CD14-positive monocyte (primary cell): ENCODE results near the gene R3HDM2. TPM values are rescaled to one million over a fixed set of nuclear protein-coding genes. Genes with fewer than 3 reads are reported as not detected.

ENCODE experiments used
- DNase-seq, 3 donors: peaks; one replicate each; pipeline ENCODE4 v3.0.0-alpha.2; 2011 to 2022
- H2AFZ ChIP-seq: 2 replicates; pipeline ENCODE4 v1.6.0; 2012; ENCODE audit warnings: mild to moderate bottlenecking, low read depth, low read length, inconsistent platforms; ENCODE audit not compliant: insufficient read depth, poor library complexity, severe bottlenecking
- H3K27ac ChIP-seq, 2 donors: 1 replicate in 1 of 2; 2 replicates in 1 of 2; pipeline ENCODE4 v1.5.1; 2012 to 2013; ENCODE audit warnings: low read length in 2 of 2, control low read depth in 1 of 2, inconsistent platforms in 1 of 2, low read depth in 1 of 2, mild to moderate bottlenecking in 1 of 2
- H3K27me3 ChIP-seq, 2 donors: one replicate each; pipeline versions ENCODE4 v1.6.0 to v1.6.1; 2011 to 2013; ENCODE audit warnings: low read length in 2 of 2; ENCODE audit not compliant: control insufficient read depth in 2 of 2, insufficient read depth in 2 of 2
- H3K36me3 ChIP-seq, 2 donors: replicated peaks in 1 of 2; 1 replicate in 1 of 2; 2 replicates in 1 of 2; pipeline versions ENCODE4 v1.5.1 to v1.6.1; 2012 to 2013; ENCODE audit warnings: low read length in 2 of 2, control low read depth in 1 of 2, inconsistent platforms in 1 of 2, mild to moderate bottlenecking in 1 of 2; ENCODE audit not compliant: insufficient read depth in 2 of 2, control insufficient read depth in 1 of 2
- H3K4me1 ChIP-seq, 2 donors: 1 replicate in 1 of 2; 2 replicates in 1 of 2; pipeline versions ENCODE4 v1.5.1 to v1.6.1; 2012 to 2013; ENCODE audit warnings: low read length in 2 of 2, control low read depth in 1 of 2, inconsistent platforms in 1 of 2, mild to moderate bottlenecking in 1 of 2, moderate library complexity in 1 of 2; ENCODE audit not compliant: insufficient read depth in 2 of 2, control insufficient read depth in 1 of 2
- H3K4me2 ChIP-seq: replicated peaks from 2 replicates; pipeline ENCODE3; 2012; ENCODE audit warnings: low read length, moderate library complexity, mild to moderate bottlenecking; ENCODE audit not compliant: poor library complexity, severe bottlenecking; ENCODE audit errors: extremely low read depth
- H3K4me3 ChIP-seq, 3 experiments: fragments of 200-600 bp in 1 of 3; sonication (generic) in 1 of 3; replicated peaks in 1 of 3; 1 replicate in 2 of 3; 2 replicates in 1 of 3; pipeline ENCODE4 v1.5.1; 2011 to 2013; ENCODE audit warnings: low read length in 3 of 3, mild to moderate bottlenecking in 3 of 3, control low read depth in 2 of 3, low read depth in 2 of 3, inconsistent platforms in 1 of 3, moderate library complexity in 1 of 3
- H3K79me2 ChIP-seq: 2 replicates; pipeline ENCODE4 v1.6.0; 2012; ENCODE audit warnings: mild to moderate bottlenecking, control low read depth, inconsistent platforms, low read length, moderate library complexity; ENCODE audit not compliant: insufficient read depth
- H3K9ac ChIP-seq: 2 replicates; pipeline ENCODE4 v1.6.0; 2017; ENCODE audit warnings: low read length, mild to moderate bottlenecking; ENCODE audit not compliant: insufficient read depth, poor library complexity, severe bottlenecking
- H3K9me3 ChIP-seq, 2 donors: replicated peaks in 1 of 2; 1 replicate in 1 of 2; 2 replicates in 1 of 2; pipeline versions ENCODE4 v1.5.1 to v1.6.1; 2012 to 2013; ENCODE audit warnings: low read length in 2 of 2, control low read depth in 1 of 2; ENCODE audit not compliant: control insufficient read depth in 1 of 2, insufficient read depth in 1 of 2
- H4K20me1 ChIP-seq: 2 replicates; pipeline ENCODE4 v1.6.0; 2012; ENCODE audit warnings: mild to moderate bottlenecking, low read length, control low read depth, moderate library complexity; ENCODE audit not compliant: insufficient read depth
- H3K27ac Mint-ChIP-seq, 7 donors: one replicate each; pipeline ENCODE4 v1.8.0; 2020; ENCODE audit warnings: mild to moderate bottlenecking in 7 of 7, mixed read lengths in 7 of 7, moderate library complexity in 6 of 7, inconsistent platforms in 2 of 7
- H3K27me3 Mint-ChIP-seq, 3 donors: one replicate each; pipeline ENCODE4 v1.8.0; 2021 to 2022; ENCODE audit warnings: low read depth in 3 of 3, mild to moderate bottlenecking in 3 of 3, mixed read lengths in 3 of 3, moderate library complexity in 3 of 3, inconsistent platforms in 1 of 3
- H3K36me3 Mint-ChIP-seq, 2 donors: one replicate each; pipeline ENCODE4 v1.8.0; 2020; ENCODE audit warnings: mixed read lengths in 2 of 2, inconsistent platforms in 1 of 2, mild to moderate bottlenecking in 1 of 2
- H3K4me1 Mint-ChIP-seq: one replicate; pipeline ENCODE4 v1.8.0; 2020; ENCODE audit warnings: mild to moderate bottlenecking, mixed read lengths
- H3K4me3 Mint-ChIP-seq, 2 donors: one replicate each; pipeline ENCODE4 v1.8.0; 2020; ENCODE audit warnings: mild to moderate bottlenecking in 2 of 2, mixed read lengths in 2 of 2, moderate library complexity in 1 of 2
- H3K9me3 Mint-ChIP-seq, 7 donors: one replicate each; pipeline ENCODE4 v1.8.0; 2020 to 2022; ENCODE audit warnings: mixed read lengths in 7 of 7, mild to moderate bottlenecking in 6 of 7, moderate library complexity in 6 of 7, inconsistent platforms in 2 of 7
- CTCF ChIP-seq: fragments of 200-600 bp; IDR thresholded peaks from one replicate; pipeline ENCODE4 v1.8.0; 2022; ENCODE audit warnings: antibody characterized with exemption, mild to moderate bottlenecking
- WGBS: methylation state at CpG from one replicate; pipeline ENCODE4 v1.1.5; 2013; ENCODE audit warnings: missing lambda C conversion rate; ENCODE audit not compliant: insufficient coverage; 5-methylcytosine and 5-hydroxymethylcytosine counted together
- intact Hi-C, 2 donors: fragments of 100-400 bp; cut with micrococcal nuclease; formaldehyde crosslinking; loops; one replicate each; pipeline versions ENCODE4 v1.15.0 to v1.15.1; 2023
- polyA plus RNA-seq, 3 donors: library from polyadenylated mRNA; depleted of rRNA in 1 of 3; unstranded in 2 of 3; stranded (reverse) in 1 of 3; fragments of 300-500 nt in 2 of 3; fragments of >200 nt in 1 of 3; fragmentation: Illumina TruSeq in 2 of 3; gene quantifications; 1 replicate in 2 of 3; 2 replicates in 1 of 3; pipeline ENCODE4 v1.2.3, GENCODE V29; 2012 to 2021

The R3HDM2 gene
- polyA plus RNA-seq, 3 donors: 4.2 to 69.4 (median 7.3) TPM

- Histone ChIP-seq H3K9me3 (peaks cover 0 to 4% of the 10 kb centered on the region in 2 donors), H3K79me2 (no peaks in the 10 kb centered on the region), H3K4me3 (peak overlapping the region; percentile 18 to 75 (median 44)), H2AFZ (peak overlapping the region; percentile 61), H3K4me1 (peaks cover 42 to 59% of the 10 kb centered on the region in 2 donors), H4K20me1 (peaks cover 16% of the 10 kb centered on the region), H3K36me3 (peaks cover 0 to 4% of the 10 kb centered on the region in 2 donors), H3K9ac (peak overlapping the region; percentile 25), H3K4me2 (peak overlapping the region; percentile 89), H3K27me3 (peaks cover 15 to 26% of the 10 kb centered on the region in 2 donors), H3K27ac (no peak overlapping the region)
- H3K9me3 Mint-ChIP-seq: peaks cover 0 to 8% (median 1%) of the 10 kb centered on the region in 7 donors
- H3K27ac Mint-ChIP-seq: peak overlapping the region in 5 of 7 donors; percentile 60 to 86 (median 72)
- peak; percentile 89 for TF ChIP-seq CTCF
- WGBS: 0% methylated on average over 5 of the region's 28 CpGs
- peaks cover 7 to 10% of the 10 kb centered on the region in 2 donors for H3K36me3 Mint-ChIP-seq
- DNase-seq: peak; percentile 70 to 77 (median 71)
- peaks cover 57% of the 10 kb centered on the region for H3K4me1 Mint-ChIP-seq
- peaks cover 44 to 57% (median 48%) of the 10 kb centered on the region in 3 donors for H3K27me3 Mint-ChIP-seq
- peak overlapping the region; percentile 78 to 97 for H3K4me3 Mint-ChIP-seq
- intact Hi-C loops: loop anchor here in 1 of 2 donors (5.0 kb wide), 1 partner anchor 530 kb away; the partner anchor contains the start of gene SDR9C7
Measured at GRCh38 chr12:57462251-57462911, 31.5 kb upstream of the R3HDM2 start.

DNA sequence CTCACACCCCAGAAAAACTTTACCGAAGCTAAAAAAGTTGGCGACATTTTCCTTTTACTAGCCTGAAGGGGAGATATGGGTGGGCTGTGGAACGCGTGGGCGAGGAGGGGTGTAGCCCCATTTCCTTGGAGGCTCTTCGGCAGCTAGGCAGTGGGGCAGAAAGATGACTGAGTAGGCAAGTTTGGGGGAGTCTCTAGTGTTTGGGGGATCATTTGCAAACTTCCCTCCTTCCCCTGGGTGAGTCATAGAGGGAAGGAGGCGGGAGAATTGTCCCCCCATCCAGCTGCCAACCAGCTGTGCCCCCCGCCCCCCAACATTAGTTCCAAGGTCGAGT, 31.0 kb upstream of the R3HDM2 start:
- peak overlapping the region; percentile 61 for H2AFZ ChIP-seq

More for the DNA sequence above, 31.0 kb upstream of the R3HDM2 start:
- peak in 1 of 3 donors; percentile 43 for DNase-seq
- peaks cover 44 to 57% (median 48%) of the 10 kb centered on the region in 3 donors for H3K27me3 Mint-ChIP-seq
- H3K27me3 ChIP-seq: peaks cover 15 to 26% of the 10 kb centered on the region in 2 donors
- no peaks in the 10 kb centered on the region for H3K36me3 ChIP-seq
- H3K27ac ChIP-seq: no peak overlapping the region
- peaks cover 0 to 8% (median 1%) of the 10 kb centered on the region in 7 donors for H3K9me3 Mint-ChIP-seq
- peak overlapping the region; percentile 89 for H3K4me2 ChIP-seq
- peak overlapping the region in 3 of 7 donors; percentile 46 to 72 (median 64) for H3K27ac Mint-ChIP-seq
- H3K4me1 ChIP-seq: peaks cover 42 to 59% of the 10 kb centered on the region in 2 donors
- intact Hi-C loops: loop anchor here in 1 of 2 donors (5.0 kb wide), 1 partner anchor 530 kb away; the partner anchor contains the start of gene SDR9C7
- H3K9ac ChIP-seq: peak overlapping the region; percentile 25
- peaks cover 58% of the 10 kb centered on the region for H3K4me1 Mint-ChIP-seq
- H4K20me1 ChIP-seq: peaks cover 11% of the 10 kb centered on the region
- H3K79me2 ChIP-seq: no peaks in the 10 kb centered on the region
- peaks cover 3 to 5% of the 10 kb centered on the region in 2 donors for H3K36me3 Mint-ChIP-seq
- TF ChIP-seq CTCF: no peak
- 0% methylated on average over 2 of the region's 9 CpGs for WGBS
- peak overlapping the region; percentile 78 to 97 for H3K4me3 Mint-ChIP-seq
- peak overlapping the region; percentile 18 to 75 (median 44) for H3K4me3 ChIP-seq
- H3K9me3 ChIP-seq: peaks cover 0 to 4% of the 10 kb centered on the region in 2 donors
